OCI-LY7 (cell line): ENCODE data around the gene AXIN2. TPM values are rescaled to one million over a fixed set of nuclear protein-coding genes. Genes with fewer than 3 reads are reported as not detected.

Experiments
- BruUV-seq: library from RNA; stranded (reverse); fragments of 400-500 nt; replicated peaks from 2 replicates; lab custom pipeline; 2021; lab: Mats Ljungman, UMichigan
- CTCF ChIA-PET: fragments of 300-600 bp; sonication (Branson Sonifier 250); formaldehyde crosslinking; loops from one replicate; lab custom pipeline; 2022; ENCODE audit warnings: antibody characterized with exemption; ENCODE audit not compliant: unreplicated experiment; lab: Charles Lee
- POLR2A ChIA-PET: fragments of 300-600 bp; sonication (Branson Sonifier 250); formaldehyde crosslinking; loops from one replicate; lab custom pipeline; 2022; ENCODE audit warnings: antibody characterized with exemption; lab: Charles Lee
- DNase-seq: peaks from one replicate; pipeline ENCODE4 v3.0.0-alpha.2; 2015; ENCODE audit warnings: low spot score
- H2AFZ ChIP-seq: fragments of 200-600 bp; sonication (generic), shearing (Covaris generic); 2 replicates; pipeline ENCODE4 v1.6.1; 2014; ENCODE audit warnings: mild to moderate bottlenecking, antibody characterized with exemption, low read length, moderate library complexity
- H3K27ac ChIP-seq: fragments of 200-600 bp; sonication (generic); 2 replicates; pipeline ENCODE4 v1.5.1; 2014; ENCODE audit warnings: mixed run types, low read depth, mild to moderate bottlenecking, moderate library complexity, low read length, inconsistent platforms; ENCODE audit not compliant: poor library complexity, severe bottlenecking
- H3K36me3 ChIP-seq: fragments of 200-600 bp; sonication (generic); 2 replicates; pipeline ENCODE4 v1.6.1; 2014; ENCODE audit warnings: mild to moderate bottlenecking, antibody characterized with exemption, low read length, moderate library complexity, mixed read lengths; ENCODE audit not compliant: insufficient read depth
- H3K4me1 ChIP-seq: fragments of 200-600 bp; sonication (generic); 2 replicates; pipeline ENCODE4 v1.5.1; 2014; ENCODE audit warnings: mild to moderate bottlenecking, low read length; ENCODE audit not compliant: insufficient read depth, poor library complexity, severe bottlenecking
- H3K4me2 ChIP-seq: fragments of 200-600 bp; sonication (generic); 2 replicates; pipeline ENCODE4 v1.6.1; 2014; ENCODE audit warnings: mild to moderate bottlenecking, low read length
- H3K4me3 ChIP-seq: fragments of 200-600 bp; sonication (generic); 2 replicates; pipeline ENCODE4 v1.5.1; 2014; ENCODE audit warnings: mild to moderate bottlenecking, low read depth, low read length; ENCODE audit not compliant: poor library complexity, severe bottlenecking
- H3K79me2 ChIP-seq: fragments of 200-600 bp; sonication (generic); 2 replicates; pipeline ENCODE4 v1.6.1; 2016; ENCODE audit warnings: low read depth, mild to moderate bottlenecking, low read length, moderate library complexity, mixed read lengths; ENCODE audit not compliant: insufficient read depth
- H3K9me2 ChIP-seq: fragments of 200-600 bp; sonication (generic); 2 replicates; pipeline ENCODE4 v1.6.1; 2016; ENCODE audit warnings: mild to moderate bottlenecking, low read length, mixed read lengths; ENCODE audit not compliant: insufficient read depth
- H3K9me3 ChIP-seq: fragments of 200-600 bp; sonication (generic); 2 replicates; pipeline ENCODE4 v1.6.1; 2014; ENCODE audit warnings: mild to moderate bottlenecking, mixed run types, low read length, mixed read lengths
- H4K20me1 ChIP-seq: fragments of 200-600 bp; sonication (generic); 2 replicates; pipeline ENCODE4 v1.6.1; 2014; ENCODE audit warnings: mild to moderate bottlenecking, antibody characterized with exemption, low read length, moderate library complexity, mixed read lengths; ENCODE audit not compliant: insufficient read depth
- CTCF ChIP-seq: fragments of 200-600 bp; sonication (generic); conservative IDR thresholded peaks from 2 replicates; pipeline ENCODE4 v1.5.1; 2014; ENCODE audit warnings: mild to moderate bottlenecking, antibody characterized with exemption, low read length, moderate library complexity, mixed read lengths
- EZH2phosphoT487 ChIP-seq: fragments of 200-600 bp; sonication (generic); IDR thresholded peaks from 2 replicates; pipeline ENCODE4 v1.6.1; 2018; ENCODE audit warnings: low read depth, borderline replicate concordance, mild to moderate bottlenecking, mixed run types, antibody characterized with exemption, low read length, moderate library complexity, mixed read lengths
- intact Hi-C: fragments of 100-400 bp; cut with micrococcal nuclease; formaldehyde crosslinking; loops from one replicate; pipeline ENCODE4 v1.10.0; 2022; ENCODE audit not compliant: unreplicated experiment
- total RNA-seq, 2 experiments: library from RNA; depleted of rRNA in 1 of 2; stranded (reverse); fragments of >200 nt in 1 of 2; shearing (Covaris generic) in 1 of 2; gene quantifications; 2 replicates each; pipeline ENCODE4 v1.2.3, GENCODE V29; 2014 to 2022

The AXIN2 gene
- total RNA-seq, 2 experiments from 2014 or later, result 8.5 TPM

DNA sequence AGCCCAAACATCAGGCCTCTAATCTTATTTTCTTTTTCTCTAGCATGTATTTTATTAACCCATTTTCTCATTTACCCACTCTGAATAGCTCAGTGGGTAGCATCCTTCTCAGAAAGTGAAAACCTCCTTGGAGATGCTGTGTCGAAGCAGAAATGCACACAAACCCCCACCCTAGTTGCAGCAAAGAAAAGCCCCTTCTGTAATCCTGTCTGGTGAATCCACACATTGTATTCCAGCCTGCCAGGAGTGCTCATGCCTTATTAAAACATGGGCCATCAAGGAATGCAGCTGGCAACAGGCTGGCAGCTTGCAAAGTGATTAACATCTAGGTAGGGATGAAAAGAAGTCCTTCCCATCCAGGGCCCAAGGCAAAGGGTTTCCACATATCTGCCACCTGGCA lies 39.7 kb upstream of the AXIN2 start:
- Histone ChIP-seq H4K20me1 (no peaks in the 10 kb centered on the region), H3K9me2 (no peaks in the 10 kb centered on the region), H3K4me1 (no peaks in the 10 kb centered on the region), H3K4me3 (no peak overlapping the region), H3K9me3 (no peaks in the 10 kb centered on the region), H3K36me3 (no peaks in the 10 kb centered on the region), H3K79me2 (no peaks in the 10 kb centered on the region), H3K27ac (no peak overlapping the region), H3K4me2 (no peak overlapping the region), H2AFZ (no peak overlapping the region)
- intact Hi-C loops, result no loop called here
- CTCF ChIA-PET, result no interaction called here
- DNase-seq, result no peak
- no TSS peak for BruUV-seq
- POLR2A ChIA-PET, result no interaction called here
- TF ChIP-seq EZH2phosphoT487, result no peak
- TF ChIP-seq CTCF, result no peak

- no peak overlapping the region for H3K4me2 ChIP-seq
- H3K79me2 ChIP-seq, result no peaks in the 10 kb centered on the region
- no peaks in the 10 kb centered on the region for H3K9me3 ChIP-seq
- H3K4me1 ChIP-seq, result no peaks in the 10 kb centered on the region
- ChIA-PET POLR2A (no interaction called here), CTCF (no interaction called here)
- H2AFZ ChIP-seq, result no peak overlapping the region
- H4K20me1 ChIP-seq, result no peaks in the 10 kb centered on the region
- H3K27ac ChIP-seq, result no peak overlapping the region
- H3K36me3 ChIP-seq, result no peaks in the 10 kb centered on the region
- BruUV-seq, result no TSS peak
- H3K4me3 ChIP-seq, result no peak overlapping the region
- TF ChIP-seq CTCF (no peak), EZH2phosphoT487 (no peak)
- intact Hi-C loops, result no loop called here
- DNase-seq, result no peak
- no peaks in the 10 kb centered on the region for H3K9me2 ChIP-seq
Observed at GRCh38 chr17:65600518-65600917, 39.1 kb upstream of the AXIN2 start.

GRCh38 chr17:65599650-65600049 lies 38.2 kb upstream of the AXIN2 start:
- no peaks in the 10 kb centered on the region for H3K4me1 ChIP-seq
- POLR2A ChIA-PET, result no interaction called here
- no peak overlapping the region for H3K4me3 ChIP-seq
- no peaks in the 10 kb centered on the region for H4K20me1 ChIP-seq
- no peak overlapping the region for H3K4me2 ChIP-seq
- H3K36me3 ChIP-seq, result no peaks in the 10 kb centered on the region
- no peak for TF ChIP-seq CTCF
- TF ChIP-seq EZH2phosphoT487, result no peak
- no peaks in the 10 kb centered on the region for H3K9me3 ChIP-seq
- DNase-seq, result no peak
- no peak overlapping the region for H3K27ac ChIP-seq
- H3K79me2 ChIP-seq, result no peaks in the 10 kb centered on the region
- CTCF ChIA-PET, result no interaction called here
- BruUV-seq, result no TSS peak
- no peak overlapping the region for H2AFZ ChIP-seq
- intact Hi-C loops, result no loop called here
- H3K9me2 ChIP-seq, result no peaks in the 10 kb centered on the region
